Fibroblast of mammary gland (primary cell): Measurements from ENCODE around the gene GLIS1.
"Not testable (repeated sequence)": the region's sequence is repeated elsewhere in the genome, so short reads cannot be mapped to it uniquely, and the experiment has no call there.

ENCODE experiments used
- DNase-seq: peaks from one replicate; pipeline ENCODE4 v3.0.0-alpha.2; 2010; ENCODE audit warnings: low read depth
- H3K4me3 ChIP-seq: 2 replicates; pipeline ENCODE4 v1.5.1; 2011; ENCODE audit warnings: low read depth, mild to moderate bottlenecking, low read length, moderate library complexity; ENCODE audit not compliant: control insufficient read depth
- CTCF ChIP-seq: conservative IDR thresholded peaks from 2 replicates; pipeline ENCODE4 v1.5.1; 2011; ENCODE audit warnings: low read depth, low read length, inconsistent platforms; ENCODE audit not compliant: control insufficient read depth, insufficient read depth

The GLIS1 gene

GRCh38 chr1:53769184-53769583, 30.2 kb upstream of the GLIS1 start:
- no peak for DNase-seq
- H3K4me3 ChIP-seq = no peak overlapping the region
- TF ChIP-seq CTCF = no peak

- DNase-seq = peak; percentile 72
Measured at GRCh38 chr1:53766831-53767405, 28.0 kb upstream of the GLIS1 start.

GRCh38 chr1:53766194-53766742, 27.3 kb upstream of the GLIS1 start:
- no peak overlapping the region for H3K4me3 ChIP-seq
- no peak for DNase-seq
- TF ChIP-seq CTCF = no peak

More at GRCh38 chr1:53766831-53767405, 28.0 kb upstream of the GLIS1 start:
- no peak for TF ChIP-seq CTCF
- no peak overlapping the region for H3K4me3 ChIP-seq

DNA sequence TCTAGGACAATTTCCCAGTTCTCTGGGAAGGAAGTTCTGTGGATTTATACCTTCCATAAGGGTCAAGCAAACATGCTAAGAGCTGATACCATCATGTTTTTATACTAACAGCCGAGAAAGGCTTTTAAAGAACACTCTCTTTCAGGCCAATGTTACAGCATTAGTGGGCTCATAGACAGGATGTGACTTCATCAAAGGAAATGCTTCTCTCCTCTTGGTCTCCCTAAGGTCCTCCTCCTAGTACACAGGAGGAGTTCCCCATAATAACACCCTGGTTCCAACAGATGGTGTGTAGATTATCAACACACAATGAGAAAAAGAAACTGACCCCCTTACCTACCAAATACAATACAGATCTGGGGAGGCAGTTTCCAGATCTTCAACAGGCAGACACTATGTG, 26.7 kb upstream of the GLIS1 start:
- no peak for TF ChIP-seq CTCF
- no peak overlapping the region for H3K4me3 ChIP-seq
- peak; percentile 59 for DNase-seq

- TF ChIP-seq CTCF = no peak
- H3K4me3 ChIP-seq = no peak overlapping the region
- no peak for DNase-seq
Measured at GRCh38 chr1:53763911-53764310, 24.9 kb upstream of the GLIS1 start.

DNA sequence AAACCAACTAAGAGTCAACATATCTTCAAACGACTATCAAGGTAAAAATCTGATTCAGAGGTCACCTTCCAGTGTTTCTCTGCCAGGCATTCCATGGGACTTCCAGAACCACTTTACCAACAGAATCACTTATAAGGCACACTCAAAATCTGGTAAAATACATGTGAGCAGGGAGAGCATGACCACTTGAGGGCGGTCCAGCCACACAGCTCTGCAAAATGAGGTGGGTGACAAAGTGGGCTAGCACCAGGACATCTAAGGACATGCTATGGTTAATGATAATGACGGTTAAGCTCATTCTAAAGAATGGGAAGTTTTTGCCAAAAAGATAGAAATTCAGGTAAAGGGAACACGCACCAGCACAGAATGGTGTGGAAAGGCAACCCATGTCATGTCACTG, 24.5 kb upstream of the GLIS1 start:
- no peak overlapping the region for H3K4me3 ChIP-seq
- no peak for DNase-seq
- no peak for TF ChIP-seq CTCF

DNA sequence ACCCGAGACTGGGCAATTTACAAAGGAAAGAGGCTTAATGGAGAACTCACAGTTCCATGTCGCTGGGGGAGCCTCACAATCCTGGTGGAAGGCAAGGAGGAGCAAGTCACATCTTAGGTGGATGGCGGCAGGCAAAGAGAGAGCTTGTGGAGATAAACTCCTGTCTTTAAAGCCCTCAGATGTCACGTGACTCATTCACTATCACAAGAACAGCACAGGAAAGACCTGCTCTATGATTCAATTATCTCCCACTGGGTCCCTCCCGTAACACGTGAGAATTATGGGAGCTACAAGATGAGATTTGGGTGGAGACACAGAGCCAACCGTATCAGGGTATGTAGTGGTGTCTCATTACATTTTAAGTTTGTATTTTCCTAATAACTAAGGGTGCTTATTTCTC, 21.5 kb upstream of the GLIS1 start:
- DNase-seq, H3K4me3 ChIP-seq: not testable (repeated sequence)
